K562 (cell line): Measurements from ENCODE around the gene RAP1GAP2. TPM values are rescaled to one million over a fixed set of nuclear protein-coding genes. Genes with fewer than 3 reads are reported as not detected.
A peak's percentile ranks its signal among the peaks of the same experiment; 100 is the strongest.

Source experiments
- CBFA2T3 ChIP-seq: fragments of 450-650 bp; IDR thresholded peaks from 2 replicates; pipeline ENCODE4 v1.6.1; 2017
- E2F5 ChIP-seq: sonication (generic); formaldehyde crosslinking; IDR thresholded peaks from 2 replicates; pipeline ENCODE4 v1.8.0; 2022; ENCODE audit warnings: mild to moderate bottlenecking, missing genetic modification reagents
- FOXA3 ChIP-seq, 2 experiments: fragments of 450-650 bp in 1 of 2; sonication (generic) in 1 of 2; formaldehyde crosslinking; IDR thresholded peaks in 1 of 2; conservative IDR thresholded peaks in 1 of 2; 2 replicates each; pipeline versions ENCODE4 v1.4.0 to v1.8.0; 2020 to 2022; ENCODE audit warnings: mild to moderate bottlenecking in 2 of 2, missing genetic modification reagents in 1 of 2
- HDAC8 ChIP-seq: fragments of 450-650 bp; IDR thresholded peaks from 2 replicates; pipeline ENCODE4 v1.6.1; 2016; ENCODE audit warnings: mild to moderate bottlenecking, missing genetic modification characterization, moderate library complexity, missing compliant biosample characterization
- KDM2B ChIP-seq: fragments of 250-450 bp; sonication (Bioruptor Pico); IDR thresholded peaks from 2 replicates; pipeline ENCODE4 v1.8.0; 2021; ENCODE audit warnings: mild to moderate bottlenecking, moderate library complexity
- L3MBTL2 ChIP-seq: fragments of 450-650 bp; IDR thresholded peaks from 2 replicates; pipeline ENCODE4 v1.6.1; 2016; ENCODE audit warnings: mild to moderate bottlenecking, moderate library complexity
- PCBP1 ChIP-seq: fragments of 200-400 bp; formaldehyde crosslinking; IDR thresholded peaks from 2 replicates; pipeline ENCODE4 v1.6.1; 2018; ENCODE audit warnings: mild to moderate bottlenecking, low read depth, low read length; ENCODE audit not compliant: poor library complexity, severe bottlenecking
- PCBP2 ChIP-seq: fragments of 200-400 bp; formaldehyde crosslinking; IDR thresholded peaks from 2 replicates; pipeline ENCODE4 v1.6.1; 2018; ENCODE audit warnings: low read length, low read depth, mild to moderate bottlenecking, moderate library complexity; ENCODE audit not compliant: poor library complexity, severe bottlenecking
- PRMT5 ChIP-seq: sonication (generic); formaldehyde crosslinking; IDR thresholded peaks from 2 replicates; pipeline ENCODE4 v1.5.0; 2020; ENCODE audit warnings: missing genetic modification reagents
- PRPF4 ChIP-seq: fragments of 200-400 bp; formaldehyde crosslinking; IDR thresholded peaks from one replicate; pipeline ENCODE4 v1.6.1; 2017; ENCODE audit warnings: low read length, low read depth, mild to moderate bottlenecking; ENCODE audit not compliant: insufficient read depth, poor library complexity, severe bottlenecking
- RHOXF2B ChIP-seq: fragments of 250-450 bp; sonication (Bioruptor Pico); conservative IDR thresholded peaks from 2 replicates; pipeline ENCODE4 v1.5.1; 2021
- SRF ChIP-seq, 2 experiments: fragments of 250-450, 450-650 bp in 1 of 2; sonication (Bioruptor Pico) in 1 of 2; sonication (generic) in 1 of 2; formaldehyde crosslinking; IDR thresholded peaks; 2 replicates each; pipeline versions ENCODE4 v1.5.0 to v1.5.1; 2020 to 2022; ENCODE audit warnings: mild to moderate bottlenecking in 1 of 2, missing genetic modification reagents in 1 of 2
- ZNF311 ChIP-seq: fragments of 250-450 bp; sonication (Bioruptor Pico); IDR thresholded peaks from 2 replicates; pipeline ENCODE4 v1.4.0; 2020; ENCODE audit warnings: mild to moderate bottlenecking, moderate library complexity
- ZNF561 ChIP-seq: fragments of 450-650 bp; formaldehyde crosslinking; conservative IDR thresholded peaks from 2 replicates; pipeline ENCODE4 v1.4.0; 2020; ENCODE audit warnings: mild to moderate bottlenecking, moderate library complexity
- polyA plus RNA-seq, 8 experiments: library from polyadenylated mRNA; depleted of rRNA in 4 of 8; stranded (reverse) in 5 of 8; unstranded in 3 of 8; fragments of >200 nt; fragmentation: Nextera tagmentation in 2 of 8; fragmentation: Illumina TruSeq in 1 of 8; extraction: Ambion mirVana in 2 of 8; extraction: Trizol in 1 of 8; gene quantifications; 2 replicates each; pipeline versions ENCODE4 v1.2.1 to v1.2.3, GENCODE V29; 2011 to 2014; ENCODE audit warnings: inconsistent platforms in 1 of 8, missing spikeins in 1 of 8
- total RNA-seq, 7 experiments: library from RNA; depleted of rRNA in 6 of 7; stranded (reverse); fragments of >200 nt in 6 of 7; fragmentation: Illumina TruSeq in 2 of 7; extraction: Trizol in 2 of 7; gene quantifications; 2 replicates each; pipeline versions ENCODE4 v1.2.1 to v1.2.3, GENCODE V29; 2011 to 2021; ENCODE audit warnings: low replicate concordance in 1 of 7
- TF ChIP-seq, protein P1 (sequence below): fragments of 250-450 bp; sonication (Bioruptor Pico); IDR thresholded peaks from 2 replicates; pipeline ENCODE4 v1.9.0; 2021; ENCODE audit warnings: mild to moderate bottlenecking
- TF ChIP-seq, protein P2 (sequence below): fragments of 250-450 bp; sonication (Bioruptor Pico); IDR thresholded peaks from 2 replicates; pipeline ENCODE4 v1.4.0; 2020; ENCODE audit warnings: mild to moderate bottlenecking, moderate library complexity
- TF ChIP-seq, protein P3 (sequence below): fragments of 250-450 bp; sonication (Bioruptor Pico); IDR thresholded peaks from 2 replicates; pipeline ENCODE4 v1.4.0; 2020; ENCODE audit warnings: borderline replicate concordance
- TF ChIP-seq, protein P4 (sequence below): fragments of 450-650 bp; formaldehyde crosslinking; IDR thresholded peaks from 2 replicates; pipeline ENCODE4 v1.4.0; 2020; ENCODE audit warnings: mild to moderate bottlenecking, moderate library complexity
- TF ChIP-seq, protein P5 (sequence below): fragments of 250-450 bp; sonication (Bioruptor Pico); IDR thresholded peaks from 2 replicates; pipeline ENCODE4 v1.5.1; 2021; ENCODE audit warnings: mild to moderate bottlenecking

RAP1GAP2 gene
- total and polyA plus RNA-seq, 9 of the 15 experiments (the other 6 are each of a cell fraction or from before 2014, with no cell fraction given): 0.01 to 1.3 (median 0.42) TPM; not detected in 1

GRCh38 chr17:2786176-2786881, 9.9 kb upstream of the RAP1GAP2 start (continued):
- no peak for TF ChIP-seq KDM2B (CRISPR knock-in tag)
- no peak for TF ChIP-seq PCBP2
- no peak for TF ChIP-seq ZNF561 (CRISPR knock-in tag)
- TF ChIP-seq, protein P1, sequence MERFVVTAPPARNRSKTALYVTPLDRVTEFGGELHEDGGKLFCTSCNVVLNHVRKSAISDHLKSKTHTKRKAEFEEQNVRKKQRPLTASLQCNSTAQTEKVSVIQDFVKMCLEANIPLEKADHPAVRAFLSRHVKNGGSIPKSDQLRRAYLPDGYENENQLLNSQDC: no peak
- TF ChIP-seq FOXA3 (CRISPR knock-in tag; conservative IDR thresholded peaks at IDR 0.05 in 1 of 2, IDR thresholded peaks at IDR 0.05 in 1 of 2): no peak
- TF ChIP-seq, protein P2, sequence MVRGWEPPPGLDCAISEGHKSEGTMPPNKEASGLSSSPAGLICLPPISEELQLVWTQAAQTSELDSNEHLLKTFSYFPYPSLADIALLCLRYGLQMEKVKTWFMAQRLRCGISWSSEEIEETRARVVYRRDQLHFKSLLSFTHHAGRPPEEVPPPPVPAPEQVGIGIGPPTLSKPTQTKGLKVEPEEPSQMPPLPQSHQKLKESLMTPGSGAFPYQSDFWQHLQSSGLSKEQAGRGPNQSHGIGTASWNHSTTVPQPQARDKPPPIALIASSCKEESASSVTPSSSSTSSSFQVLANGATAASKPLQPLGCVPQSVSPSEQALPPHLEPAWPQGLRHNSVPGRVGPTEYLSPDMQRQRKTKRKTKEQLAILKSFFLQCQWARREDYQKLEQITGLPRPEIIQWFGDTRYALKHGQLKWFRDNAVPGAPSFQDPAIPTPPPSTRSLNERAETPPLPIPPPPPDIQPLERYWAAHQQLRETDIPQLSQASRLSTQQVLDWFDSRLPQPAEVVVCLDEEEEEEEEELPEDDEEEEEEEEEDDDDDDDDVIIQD: no peak
- TF ChIP-seq, protein P3, sequence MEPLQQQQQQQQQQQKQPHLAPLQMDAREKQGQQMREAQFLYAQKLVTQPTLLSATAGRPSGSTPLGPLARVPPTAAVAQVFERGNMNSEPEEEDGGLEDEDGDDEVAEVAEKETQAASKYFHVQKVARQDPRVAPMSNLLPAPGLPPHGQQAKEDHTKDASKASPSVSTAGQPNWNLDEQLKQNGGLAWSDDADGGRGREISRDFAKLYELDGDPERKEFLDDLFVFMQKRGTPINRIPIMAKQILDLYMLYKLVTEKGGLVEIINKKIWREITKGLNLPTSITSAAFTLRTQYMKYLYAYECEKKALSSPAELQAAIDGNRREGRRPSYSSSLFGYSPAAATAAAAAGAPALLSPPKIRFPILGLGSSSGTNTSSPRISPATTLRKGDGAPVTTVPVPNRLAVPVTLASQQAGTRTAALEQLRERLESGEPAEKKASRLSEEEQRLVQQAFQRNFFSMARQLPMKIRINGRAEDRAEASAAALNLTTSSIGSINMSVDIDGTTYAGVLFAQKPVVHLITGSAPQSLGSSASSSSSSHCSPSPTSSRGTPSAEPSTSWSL (CRISPR knock-in tag): no peak
- TF ChIP-seq RHOXF2B: no peak
- no peak for TF ChIP-seq PRMT5 (CRISPR knock-in tag)
- peak in 1 of 2 experiments; percentile 40; a peak in 1 of 4 replicates for TF ChIP-seq SRF (CRISPR knock-in tag; IDR thresholded peaks at IDR 0.05)
- TF ChIP-seq, protein P4, sequence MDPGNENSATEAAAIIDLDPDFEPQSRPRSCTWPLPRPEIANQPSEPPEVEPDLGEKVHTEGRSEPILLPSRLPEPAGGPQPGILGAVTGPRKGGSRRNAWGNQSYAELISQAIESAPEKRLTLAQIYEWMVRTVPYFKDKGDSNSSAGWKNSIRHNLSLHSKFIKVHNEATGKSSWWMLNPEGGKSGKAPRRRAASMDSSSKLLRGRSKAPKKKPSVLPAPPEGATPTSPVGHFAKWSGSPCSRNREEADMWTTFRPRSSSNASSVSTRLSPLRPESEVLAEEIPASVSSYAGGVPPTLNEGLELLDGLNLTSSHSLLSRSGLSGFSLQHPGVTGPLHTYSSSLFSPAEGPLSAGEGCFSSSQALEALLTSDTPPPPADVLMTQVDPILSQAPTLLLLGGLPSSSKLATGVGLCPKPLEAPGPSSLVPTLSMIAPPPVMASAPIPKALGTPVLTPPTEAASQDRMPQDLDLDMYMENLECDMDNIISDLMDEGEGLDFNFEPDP (CRISPR knock-in tag): no peak
- TF ChIP-seq L3MBTL2: 0 out of 2 replicates have a peak, but pooled peaks have one; percentile 19
- no peak for TF ChIP-seq ZNF311 (CRISPR knock-in tag)
- TF ChIP-seq CBFA2T3: peak; percentile 48
- TF ChIP-seq, protein P5, sequence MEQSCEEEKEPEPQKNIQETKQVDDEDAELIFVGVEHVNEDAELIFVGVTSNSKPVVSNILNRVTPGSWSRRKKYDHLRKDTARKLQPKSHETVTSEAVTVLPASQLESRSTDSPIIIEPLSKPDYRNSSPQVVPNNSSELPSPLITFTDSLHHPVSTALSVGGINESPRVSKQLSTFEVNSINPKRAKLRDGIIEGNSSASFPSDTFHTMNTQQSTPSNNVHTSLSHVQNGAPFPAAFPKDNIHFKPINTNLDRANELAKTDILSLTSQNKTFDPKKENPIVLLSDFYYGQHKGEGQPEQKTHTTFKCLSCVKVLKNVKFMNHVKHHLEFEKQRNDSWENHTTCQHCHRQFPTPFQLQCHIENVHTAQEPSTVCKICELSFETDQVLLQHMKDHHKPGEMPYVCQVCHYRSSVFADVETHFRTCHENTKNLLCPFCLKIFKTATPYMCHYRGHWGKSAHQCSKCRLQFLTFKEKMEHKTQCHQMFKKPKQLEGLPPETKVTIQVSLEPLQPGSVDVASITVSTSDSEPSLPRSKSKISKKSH (CRISPR knock-in tag): no peak
- TF ChIP-seq HDAC8 (tag): no peak
- no peak for TF ChIP-seq PCBP1
- no peak for TF ChIP-seq E2F5 (CRISPR knock-in tag)
- TF ChIP-seq PRPF4: no peak
